Trophoblast cell (in vitro differentiated cells and primary cell): ENCODE results near the gene NAB1.
A peak's percentile ranks its signal among the peaks of the same experiment; 100 is the strongest.
"Not testable (repeated sequence)": the region's sequence is repeated elsewhere in the genome, so short reads cannot be mapped to it uniquely, and the experiment has no call there.

Experiments used
- DNase-seq, 2 donors: peaks; one replicate each; pipeline ENCODE4 v3.0.0-alpha.2; 2016
- H2AFZ ChIP-seq: 2 replicates; pipeline ENCODE4 v1.6.1; 2013; ENCODE audit warnings: low read length, moderate library complexity, mild to moderate bottlenecking; ENCODE audit not compliant: insufficient read depth, poor library complexity
- H2AK5ac ChIP-seq: 2 replicates; pipeline ENCODE4 v1.6.1; 2013; ENCODE audit warnings: mild to moderate bottlenecking, low read length
- H2BK120ac ChIP-seq: 2 replicates; pipeline ENCODE4 v1.6.1; 2013; ENCODE audit warnings: low read length, mild to moderate bottlenecking, moderate library complexity; ENCODE audit not compliant: insufficient read depth, poor library complexity
- H2BK12ac ChIP-seq: 2 replicates; pipeline ENCODE4 v1.6.1; 2013; ENCODE audit warnings: mild to moderate bottlenecking, low read length, moderate library complexity
- H2BK5ac ChIP-seq: 2 replicates; pipeline ENCODE4 v1.6.1; 2013; ENCODE audit warnings: low read length, low read depth, moderate library complexity, mild to moderate bottlenecking; ENCODE audit not compliant: poor library complexity
- H3K14ac ChIP-seq: 2 replicates; pipeline ENCODE4 v1.6.1; 2013; ENCODE audit warnings: mild to moderate bottlenecking, low read length
- H3K18ac ChIP-seq: 2 replicates; pipeline ENCODE4 v1.6.1; 2013; ENCODE audit warnings: mild to moderate bottlenecking, low read length
- H3K23ac ChIP-seq: 2 replicates; pipeline ENCODE4 v1.6.1; 2013; ENCODE audit warnings: low read length
- H3K27ac ChIP-seq: 2 replicates; pipeline ENCODE4 v1.5.1; 2013; ENCODE audit warnings: low read depth, mild to moderate bottlenecking, inconsistent platforms, low read length, moderate library complexity
- H3K27me3 ChIP-seq: 2 replicates; pipeline ENCODE4 v1.6.1; 2013; ENCODE audit warnings: inconsistent platforms, mild to moderate bottlenecking, low read length, moderate library complexity; ENCODE audit not compliant: insufficient read depth
- H3K36me3 ChIP-seq, 2 experiments: 1 replicate in 1 of 2; 2 replicates in 1 of 2; pipeline ENCODE4 v1.6.1; 2013; ENCODE audit warnings: low read length in 2 of 2, mild to moderate bottlenecking in 2 of 2, moderate library complexity in 1 of 2; ENCODE audit not compliant: insufficient read depth in 2 of 2, control insufficient read depth in 1 of 2
- H3K4ac ChIP-seq: 2 replicates; pipeline ENCODE4 v1.6.1; 2013; ENCODE audit warnings: low read depth, mild to moderate bottlenecking, low read length, moderate library complexity
- H3K4me1 ChIP-seq, 2 experiments: 1 replicate in 1 of 2; 2 replicates in 1 of 2; pipeline ENCODE4 v1.6.1; 2013; ENCODE audit warnings: low read length in 2 of 2, mild to moderate bottlenecking in 2 of 2, moderate library complexity in 1 of 2; ENCODE audit not compliant: insufficient read depth in 2 of 2, control insufficient read depth in 1 of 2
- H3K4me2 ChIP-seq: 2 replicates; pipeline ENCODE4 v1.6.1; 2013; ENCODE audit warnings: inconsistent platforms, mild to moderate bottlenecking, low read length, moderate library complexity
- H3K4me3 ChIP-seq: 2 replicates; pipeline ENCODE4 v1.5.1; 2013; ENCODE audit warnings: mild to moderate bottlenecking, low read depth, low read length, inconsistent platforms
- H3K79me1 ChIP-seq: one replicate; pipeline ENCODE4 v1.6.1; 2013; ENCODE audit warnings: low read length
- H3K79me2 ChIP-seq: 2 replicates; pipeline ENCODE4 v1.6.1; 2013; ENCODE audit warnings: low read length, mild to moderate bottlenecking; ENCODE audit not compliant: control insufficient read depth, insufficient read depth, poor library complexity
- H3K9ac ChIP-seq: 2 replicates; pipeline ENCODE4 v1.6.1; 2013; ENCODE audit warnings: mild to moderate bottlenecking, low read length
- H3K9me3 ChIP-seq: 2 replicates; pipeline ENCODE4 v1.6.1; 2013; ENCODE audit warnings: low read depth, mild to moderate bottlenecking, control low read depth, inconsistent platforms, low read length; ENCODE audit not compliant: insufficient read depth
- H4K12ac ChIP-seq: 2 replicates; pipeline ENCODE4 v1.6.1; 2013; ENCODE audit warnings: low read depth, mild to moderate bottlenecking, low read length, moderate library complexity
- H4K8ac ChIP-seq: 2 replicates; pipeline ENCODE4 v1.6.1; 2013; ENCODE audit warnings: low read depth, mild to moderate bottlenecking, low read length, moderate library complexity
- H4K91ac ChIP-seq: one replicate; pipeline ENCODE4 v1.6.1; 2013; ENCODE audit warnings: low read depth, mild to moderate bottlenecking, low read length, moderate library complexity
- WGBS: extraction: QIAGEN DNeasy Blood & Tissue Kit; methylation state at CpG from one replicate; pipeline ENCODE4 v1.1.7; 2013; ENCODE audit warnings: missing lambda C conversion rate; ENCODE audit not compliant: insufficient read length, insufficient coverage; ENCODE audit errors: extremely low coverage; 5-methylcytosine and 5-hydroxymethylcytosine counted together

The NAB1 gene

DNA sequence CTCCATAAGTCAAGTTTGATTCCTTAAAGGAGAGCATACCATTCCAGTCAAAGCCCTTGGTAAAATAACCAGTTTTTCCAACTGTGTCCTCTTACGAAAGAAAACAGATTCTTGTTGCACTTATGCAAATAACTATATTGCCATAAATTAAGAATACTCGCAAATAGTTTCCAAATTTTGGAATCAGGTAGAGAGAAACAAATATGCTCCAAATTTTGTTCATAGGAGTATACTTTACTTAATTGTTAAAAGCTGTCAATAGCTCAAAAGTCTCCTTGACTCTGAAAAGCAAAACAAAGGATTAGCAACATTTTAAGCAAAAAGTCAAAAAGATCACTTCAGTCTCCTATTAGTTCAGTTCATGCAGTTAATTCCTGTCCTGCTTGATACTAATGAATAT lies 38.4 kb upstream of the NAB1 start:
- not testable (repeated sequence) for H3K9me3 ChIP-seq, H3K18ac ChIP-seq, H4K91ac ChIP-seq, H4K8ac ChIP-seq, H2AFZ ChIP-seq, H3K79me1 ChIP-seq, H2AK5ac ChIP-seq, H3K14ac ChIP-seq, H2BK12ac ChIP-seq, H3K36me3 ChIP-seq, H3K9ac ChIP-seq, H3K4me2 ChIP-seq, H3K4me1 ChIP-seq, H3K27ac ChIP-seq, H3K79me2 ChIP-seq, H2BK5ac ChIP-seq, H3K23ac ChIP-seq, H4K12ac ChIP-seq, H3K27me3 ChIP-seq, H3K4me3 ChIP-seq, H2BK120ac ChIP-seq, H3K4ac ChIP-seq
- no CpG with 5 or more reads among the region's 2 CpGs for WGBS
- peak in 1 of 2 donors; percentile 24 for DNase-seq

DNA sequence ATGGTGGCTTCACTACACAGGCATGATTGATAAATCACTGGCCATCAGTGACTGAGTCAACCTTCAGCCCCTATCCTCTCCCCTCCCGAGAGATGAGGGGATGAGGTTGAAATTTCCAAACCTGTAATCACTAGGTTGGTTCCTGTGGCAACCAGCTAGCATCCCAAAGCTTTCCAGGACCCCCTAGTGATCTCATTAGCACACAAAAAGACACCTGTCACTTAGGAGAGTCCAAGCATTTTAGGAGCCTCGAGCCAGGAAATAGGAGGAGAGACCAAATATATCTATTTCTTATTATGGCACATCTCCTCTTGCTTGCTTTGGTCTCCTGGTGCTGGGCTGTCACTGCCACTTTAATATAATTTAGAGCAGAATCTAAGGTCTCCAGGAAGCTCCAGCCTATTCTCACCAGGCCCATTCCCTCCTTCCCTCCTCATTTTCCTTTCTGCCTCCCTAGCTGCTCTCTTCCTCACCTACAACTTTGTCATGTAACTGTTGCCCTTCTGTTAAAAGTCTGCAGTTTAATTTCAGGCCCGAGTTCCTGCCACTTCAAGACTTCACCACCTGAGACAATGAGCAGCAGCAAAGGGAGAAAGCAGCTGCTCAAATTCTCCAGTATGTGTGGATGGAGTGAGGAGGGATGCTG lies 33.2 kb upstream of the NAB1 start:
- H3K4me3 ChIP-seq, result no peak overlapping the region
- no peak overlapping the region for H4K8ac ChIP-seq
- H4K91ac ChIP-seq, result no peak overlapping the region
- H3K79me1 ChIP-seq, result no peaks in the 10 kb centered on the region
- no peak overlapping the region for H3K4me2 ChIP-seq
- H3K36me3 ChIP-seq, result no peaks in the 10 kb centered on the region
- no CpG with 5 or more reads among the region's 3 CpGs for WGBS
- H3K23ac ChIP-seq, result no peak overlapping the region
- H3K27ac ChIP-seq, result no peak overlapping the region
- no peak overlapping the region for H3K18ac ChIP-seq
- H3K9me3 ChIP-seq, result no peaks in the 10 kb centered on the region
- H3K9ac ChIP-seq, result no peak overlapping the region
- H2BK12ac ChIP-seq, result no peak overlapping the region
- no peak overlapping the region for H2AK5ac ChIP-seq
- no peaks in the 10 kb centered on the region for H3K4me1 ChIP-seq
- no peaks in the 10 kb centered on the region for H3K79me2 ChIP-seq
- H4K12ac ChIP-seq, result no peak overlapping the region
- no peak overlapping the region for H2BK120ac ChIP-seq
- no peak overlapping the region for H3K4ac ChIP-seq
- H2AFZ ChIP-seq, result no peak overlapping the region
- DNase-seq, result no peak
- H3K14ac ChIP-seq, result no peak overlapping the region
- H2BK5ac ChIP-seq, result no peak overlapping the region
- H3K27me3 ChIP-seq, result no peaks in the 10 kb centered on the region

DNA sequence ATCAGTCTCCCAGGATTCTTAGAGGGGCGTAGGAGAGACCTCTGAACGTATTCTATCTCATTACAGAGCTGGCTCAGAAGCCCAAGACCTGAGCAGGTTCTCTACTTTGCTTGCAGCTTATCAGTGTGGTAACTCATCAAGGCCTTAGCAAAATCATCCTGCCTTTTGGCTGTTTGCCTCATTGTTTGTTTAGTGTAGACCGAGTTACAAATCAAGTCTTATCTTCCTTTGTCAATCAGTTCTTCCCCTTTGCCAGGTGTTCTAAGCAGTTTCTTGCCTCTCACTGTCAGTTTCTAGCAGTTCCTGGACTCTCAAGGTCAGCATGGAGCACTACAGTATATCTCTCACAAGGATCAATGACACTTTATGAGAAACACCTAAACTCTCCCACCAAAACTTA lies 30.9 kb upstream of the NAB1 start:
- no peak overlapping the region for H3K4me2 ChIP-seq
- no CpG with 5 or more reads among the region's 3 CpGs for WGBS
- no peak overlapping the region for H4K8ac ChIP-seq
- no peak overlapping the region for H3K18ac ChIP-seq
- no peak overlapping the region for H3K4ac ChIP-seq
- H3K27me3 ChIP-seq, result no peaks in the 10 kb centered on the region
- H2BK5ac ChIP-seq, result no peak overlapping the region
- H3K36me3 ChIP-seq, result no peaks in the 10 kb centered on the region
- no peak overlapping the region for H2AFZ ChIP-seq
- no peaks in the 10 kb centered on the region for H3K79me2 ChIP-seq
- no peaks in the 10 kb centered on the region for H3K79me1 ChIP-seq
- H3K4me3 ChIP-seq, result no peak overlapping the region
- no peaks in the 10 kb centered on the region for H3K9me3 ChIP-seq
- H3K4me1 ChIP-seq, result no peaks in the 10 kb centered on the region
- no peak overlapping the region for H3K9ac ChIP-seq
- H3K27ac ChIP-seq, result no peak overlapping the region
- H2AK5ac ChIP-seq, result no peak overlapping the region
- H3K14ac ChIP-seq, result no peak overlapping the region
- no peak overlapping the region for H4K12ac ChIP-seq
- no peak overlapping the region for H2BK12ac ChIP-seq
- H3K23ac ChIP-seq, result no peak overlapping the region
- no peak overlapping the region for H4K91ac ChIP-seq
- no peak for DNase-seq
- H2BK120ac ChIP-seq, result no peak overlapping the region

DNA sequence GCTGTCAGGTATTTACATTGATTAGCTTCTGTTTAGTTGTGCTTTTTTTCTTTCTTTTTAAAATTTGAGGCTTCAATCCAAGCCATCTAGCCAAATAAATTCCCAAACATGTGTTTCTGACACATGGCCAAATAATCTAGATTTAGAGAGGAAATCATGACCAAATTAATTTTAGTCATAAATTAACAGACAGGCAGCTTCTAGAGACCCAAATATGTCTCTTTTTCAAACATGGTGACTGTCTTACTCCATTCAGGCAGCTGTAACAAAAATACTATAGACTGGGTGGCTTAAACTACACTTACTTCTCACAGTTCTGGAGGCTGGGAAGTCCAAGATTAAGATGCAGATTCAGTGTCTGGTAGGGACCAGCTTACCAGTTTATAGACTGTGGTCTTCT lies 23.2 kb upstream of the NAB1 start:
- Histone ChIP-seq H4K8ac (no peak overlapping the region), H3K9ac (no peak overlapping the region), H3K79me1 (no peaks in the 10 kb centered on the region), H2BK5ac (no peak overlapping the region), H2BK120ac (no peak overlapping the region), H3K4ac (no peak overlapping the region), H3K9me3 (no peaks in the 10 kb centered on the region), H3K4me2 (no peak overlapping the region), H2AK5ac (no peak overlapping the region), H3K27me3 (no peaks in the 10 kb centered on the region), H2AFZ (no peak overlapping the region), H4K12ac (no peak overlapping the region), H3K18ac (no peak overlapping the region), H3K4me1 (no peaks in the 10 kb centered on the region), H4K91ac (no peak overlapping the region), H3K14ac (no peak overlapping the region), H3K4me3 (no peak overlapping the region), H3K36me3 (no peaks in the 10 kb centered on the region), H3K27ac (no peak overlapping the region), H3K23ac (no peak overlapping the region), H3K79me2 (no peaks in the 10 kb centered on the region), H2BK12ac (no peak overlapping the region)
- DNase-seq, result no peak
